HFFc6 (cell line): ENCODE results near the gene IMPDH1. TPM values are rescaled to one million over a fixed set of nuclear protein-coding genes. Genes with fewer than 3 reads are reported as not detected.

ENCODE experiments used
- DNase-seq: peaks from one replicate; pipeline ENCODE4 v3.0.0-alpha.2; 2018
- H3K27ac Mint-ChIP-seq: 2 replicates; pipeline ENCODE4 v1.8.0; 2020; ENCODE audit warnings: mild to moderate bottlenecking, mixed read lengths
- H3K27me3 Mint-ChIP-seq: 2 replicates; pipeline ENCODE4 v1.8.0; 2021; ENCODE audit warnings: mild to moderate bottlenecking, moderate library complexity, mixed read lengths; ENCODE audit not compliant: insufficient read depth
- H3K36me3 Mint-ChIP-seq: 2 replicates; pipeline ENCODE4 v1.8.0; 2021; ENCODE audit warnings: low read depth, mixed read lengths
- H3K4me1 Mint-ChIP-seq: 2 replicates; pipeline ENCODE4 v1.8.0; 2020; ENCODE audit warnings: low read depth, mixed read lengths
- H3K4me3 Mint-ChIP-seq: 2 replicates; pipeline ENCODE4 v1.8.0; 2020; ENCODE audit warnings: mild to moderate bottlenecking, moderate library complexity, mixed read lengths
- H3K9me3 Mint-ChIP-seq: 2 replicates; pipeline ENCODE4 v1.8.0; 2020; ENCODE audit warnings: mild to moderate bottlenecking, mixed read lengths
- total RNA-seq, 6 experiments: library from RNA; stranded (reverse); fragmentation: NEBNext Ultra II Directional; extraction: Animal tissue kit (Norgen Biotek cat#: 25700); gene quantifications; 2 replicates in 1 of 6; 3 replicates in 5 of 6; pipeline ENCODE4 v1.2.3, GENCODE V29; 2021
- TF ChIP-seq, protein P1 (sequence below): fragments of 200-600 bp; sonication (generic); IDR thresholded peaks from 2 replicates; pipeline ENCODE4 v1.5.0; 2021; ENCODE audit warnings: antibody characterized with exemption, mild to moderate bottlenecking

The IMPDH1 gene
- total RNA-seq, 6 experiments from 2014 or later: 81.8 to 107 (median 93.3) TPM

DNA sequence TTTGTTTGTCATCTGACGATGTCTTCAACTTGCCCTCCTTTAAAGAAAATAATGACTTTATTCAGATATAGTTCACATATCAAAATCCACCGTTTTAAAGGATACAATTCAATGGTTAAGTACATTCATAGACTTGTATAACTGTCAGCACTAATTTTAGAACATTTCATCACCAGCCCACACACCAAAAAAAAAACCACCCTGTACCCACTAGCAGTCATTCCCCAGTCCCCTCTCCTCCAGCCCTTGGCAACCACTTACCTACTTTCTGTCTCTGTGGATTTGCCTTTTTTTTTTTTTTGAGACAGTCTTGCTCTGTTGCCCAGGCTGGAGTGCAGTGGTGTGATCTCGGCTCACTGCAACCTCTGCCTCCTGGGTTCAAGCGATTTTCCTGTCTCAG, 40.6 kb upstream of the IMPDH1 start:
- no peak overlapping the region for H3K27ac Mint-ChIP-seq
- TF ChIP-seq, protein P1, sequence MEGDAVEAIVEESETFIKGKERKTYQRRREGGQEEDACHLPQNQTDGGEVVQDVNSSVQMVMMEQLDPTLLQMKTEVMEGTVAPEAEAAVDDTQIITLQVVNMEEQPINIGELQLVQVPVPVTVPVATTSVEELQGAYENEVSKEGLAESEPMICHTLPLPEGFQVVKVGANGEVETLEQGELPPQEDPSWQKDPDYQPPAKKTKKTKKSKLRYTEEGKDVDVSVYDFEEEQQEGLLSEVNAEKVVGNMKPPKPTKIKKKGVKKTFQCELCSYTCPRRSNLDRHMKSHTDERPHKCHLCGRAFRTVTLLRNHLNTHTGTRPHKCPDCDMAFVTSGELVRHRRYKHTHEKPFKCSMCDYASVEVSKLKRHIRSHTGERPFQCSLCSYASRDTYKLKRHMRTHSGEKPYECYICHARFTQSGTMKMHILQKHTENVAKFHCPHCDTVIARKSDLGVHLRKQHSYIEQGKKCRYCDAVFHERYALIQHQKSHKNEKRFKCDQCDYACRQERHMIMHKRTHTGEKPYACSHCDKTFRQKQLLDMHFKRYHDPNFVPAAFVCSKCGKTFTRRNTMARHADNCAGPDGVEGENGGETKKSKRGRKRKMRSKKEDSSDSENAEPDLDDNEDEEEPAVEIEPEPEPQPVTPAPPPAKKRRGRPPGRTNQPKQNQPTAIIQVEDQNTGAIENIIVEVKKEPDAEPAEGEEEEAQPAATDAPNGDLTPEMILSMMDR: no peak
- H3K27me3 Mint-ChIP-seq: peaks cover 20% of the 10 kb centered on the region
- no peaks in the 10 kb centered on the region for H3K9me3 Mint-ChIP-seq
- H3K4me3 Mint-ChIP-seq: no peak overlapping the region
- H3K36me3 Mint-ChIP-seq: no peaks in the 10 kb centered on the region
- H3K4me1 Mint-ChIP-seq: peaks cover 17% of the 10 kb centered on the region
- DNase-seq: no peak

DNA sequence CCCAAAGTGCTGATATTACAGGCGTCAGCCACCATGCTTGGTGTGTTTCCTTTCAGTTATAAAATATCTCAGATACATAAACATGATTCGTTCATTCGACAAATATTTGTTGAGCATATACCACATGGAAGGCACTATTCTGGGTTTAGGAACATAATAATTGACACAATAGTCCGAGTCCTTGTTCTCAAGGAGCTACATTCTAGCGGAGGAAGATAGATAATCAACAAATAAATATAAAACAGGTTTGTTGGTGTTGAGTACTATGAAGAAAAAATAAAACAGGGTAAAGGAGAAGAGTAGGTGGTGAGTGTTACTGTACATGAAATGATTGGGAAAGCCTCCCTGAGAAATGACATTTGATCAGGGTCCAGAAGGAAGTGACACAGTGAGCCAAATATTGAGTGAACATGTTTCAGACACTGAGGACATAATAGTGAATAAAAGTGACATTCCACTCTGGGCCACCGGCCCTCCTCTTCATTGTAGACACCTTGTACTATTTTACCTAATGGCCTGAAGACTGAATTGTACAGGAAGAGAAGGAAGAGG, 39.0 kb upstream of the IMPDH1 start:
- no peak overlapping the region for H3K27ac Mint-ChIP-seq
- TF ChIP-seq, protein P1: no peak
- peaks cover 1% of the 10 kb centered on the region; the same call in 1 of the 2 replicates for H3K4me1 Mint-ChIP-seq
- no peaks in the 10 kb centered on the region for H3K9me3 Mint-ChIP-seq
- H3K36me3 Mint-ChIP-seq: no peaks in the 10 kb centered on the region
- H3K27me3 Mint-ChIP-seq: peaks cover 17% of the 10 kb centered on the region
- no peak for DNase-seq
- no peak overlapping the region for H3K4me3 Mint-ChIP-seq

DNA sequence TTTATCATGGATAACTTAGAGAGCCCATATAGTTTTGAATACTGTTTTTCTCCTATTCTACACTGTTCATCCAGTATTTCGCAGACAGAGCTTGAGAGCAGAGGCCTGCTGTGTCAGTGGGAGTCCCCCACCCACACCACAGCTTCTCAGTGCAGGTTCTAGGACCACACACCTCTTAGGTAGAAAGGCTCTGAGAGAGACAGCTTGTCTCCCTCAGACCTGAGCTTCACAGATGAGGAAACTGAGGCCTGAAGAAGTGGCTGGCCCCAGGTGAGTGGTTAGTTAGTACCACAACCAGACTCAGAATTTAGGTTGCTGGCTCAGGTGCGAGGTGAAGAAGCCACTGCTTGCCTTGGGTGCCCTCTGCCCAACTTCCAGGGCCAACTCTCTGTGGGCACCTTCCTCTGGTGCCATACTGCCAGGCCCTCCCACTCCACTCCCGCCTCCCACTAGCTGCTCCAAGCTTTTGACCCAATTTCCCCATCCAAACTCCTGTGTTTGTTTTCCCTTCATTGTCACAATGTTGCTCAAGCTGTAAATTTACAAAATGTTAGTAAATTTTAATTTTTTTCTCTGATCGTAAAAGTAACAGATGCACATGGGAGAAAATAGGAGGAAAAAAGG, 38.3 kb upstream of the IMPDH1 start:
- Mint-ChIP-seq H3K9me3 (no peaks in the 10 kb centered on the region), H3K4me3 (no peak overlapping the region), H3K36me3 (no peaks in the 10 kb centered on the region), H3K27ac (no peak overlapping the region), H3K27me3 (peaks cover 17% of the 10 kb centered on the region), H3K4me1 (no peaks in the 10 kb centered on the region)
- TF ChIP-seq, protein P1: no peak
- no peak for DNase-seq

DNA sequence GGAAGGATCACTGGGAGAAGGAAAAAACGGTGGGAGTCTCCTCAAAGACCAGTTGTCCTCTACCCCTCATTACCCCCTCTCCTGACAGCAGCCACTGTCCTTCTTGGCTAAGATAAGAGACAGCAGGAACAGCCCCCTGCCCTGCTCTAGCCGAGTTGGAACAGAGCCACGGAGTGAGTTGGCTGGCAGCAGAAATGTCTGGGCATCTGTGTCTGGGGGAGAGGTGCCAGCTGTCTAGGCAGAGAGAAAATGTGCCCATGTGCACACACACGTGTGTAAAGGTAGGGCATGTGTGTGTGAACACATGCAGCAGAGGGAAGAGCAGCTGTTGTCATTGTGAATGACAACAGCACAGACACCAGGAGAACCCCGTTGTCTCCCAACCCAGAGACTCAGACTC, 36.5 kb upstream of the IMPDH1 start:
- Mint-ChIP-seq H3K36me3 (no peaks in the 10 kb centered on the region), H3K4me1 (no peaks in the 10 kb centered on the region)

DNA sequence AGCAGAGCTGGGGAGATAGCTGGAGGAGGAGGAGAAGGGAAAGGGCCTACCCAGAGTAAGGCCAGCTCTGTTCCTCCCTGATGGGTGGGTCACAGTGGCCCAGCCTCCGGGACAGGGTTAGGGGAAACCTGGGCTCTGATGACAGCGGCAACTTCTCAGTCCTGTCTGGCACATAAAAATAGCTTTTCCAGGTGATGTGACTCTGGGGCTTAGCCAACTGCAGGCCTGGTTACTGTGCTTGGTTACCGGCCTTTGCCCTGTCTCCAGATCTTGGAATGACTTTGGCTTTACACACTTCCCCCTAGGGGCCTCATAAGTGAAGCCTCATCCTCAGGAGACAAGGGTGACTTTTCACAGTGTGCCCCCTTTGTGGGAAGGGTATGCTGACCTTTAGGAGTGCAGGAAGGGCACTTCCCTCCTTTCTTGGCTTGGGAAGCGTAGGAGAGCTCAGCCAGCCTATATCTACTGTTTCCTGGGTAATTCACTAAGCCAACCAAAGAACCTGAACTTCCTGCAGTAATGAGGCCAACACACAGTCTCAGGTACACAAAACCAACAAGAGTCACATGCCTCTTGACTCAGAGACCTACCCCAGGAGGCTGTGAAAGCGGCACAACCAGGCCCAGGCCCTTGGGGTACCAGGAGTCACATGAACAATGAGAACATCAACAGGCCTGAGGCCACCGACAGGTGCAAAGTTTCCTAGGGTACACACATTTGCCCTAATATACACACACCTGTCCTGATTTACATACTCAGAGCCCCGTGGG, 34.2 kb upstream of the IMPDH1 start:
- Mint-ChIP-seq H3K4me3 (no peak overlapping the region), H3K9me3 (no peaks in the 10 kb centered on the region), H3K4me1 (no peaks in the 10 kb centered on the region), H3K27ac (no peak overlapping the region), H3K36me3 (no peaks in the 10 kb centered on the region), H3K27me3 (peaks cover 5% of the 10 kb centered on the region)
- TF ChIP-seq, protein P1: no peak
- no peak for DNase-seq

More for the DNA sequence above, 36.5 kb upstream of the IMPDH1 start:
- TF ChIP-seq, protein P1: no peak
- no peak for DNase-seq
- Mint-ChIP-seq H3K9me3 (no peaks in the 10 kb centered on the region), H3K27me3 (peaks cover 14% of the 10 kb centered on the region), H3K27ac (no peak overlapping the region), H3K4me3 (no peak overlapping the region)
